WTC11 (cell line): ENCODE data around the gene CLEC2L. TPM values are rescaled to one million over a fixed set of nuclear protein-coding genes. Genes with fewer than 3 reads are reported as not detected.

Experiments used
- ATAC-seq: fragments of 200-7000 bp; cut with Tn5 transposase; 2 replicates; pipeline ENCODE4 v1.10.0; 2021; ENCODE audit warnings: mild to moderate bottlenecking, moderate library complexity
- CTCF ChIA-PET: fragments of 300-600 bp; sonication (Branson Sonifier 250); formaldehyde crosslinking; loops from one replicate; lab custom pipeline; 2021; ENCODE audit warnings: antibody characterized with exemption; lab: Charles Lee
- POLR2A ChIA-PET: fragments of 350-600 bp; sonication (Branson Sonifier 250); formaldehyde crosslinking; loops from one replicate; lab custom pipeline; 2021; ENCODE audit warnings: antibody characterized with exemption; lab: Charles Lee
- DNase-seq: peaks from one replicate; pipeline ENCODE4 v3.0.0; 2021; ENCODE audit warnings: low spot score
- H3K27ac Mint-ChIP-seq: 2 replicates; pipeline ENCODE4 v1.8.0; 2021; ENCODE audit warnings: mixed read lengths
- H3K27me3 Mint-ChIP-seq: 2 replicates; pipeline ENCODE4 v1.8.0; 2021; ENCODE audit warnings: low read depth, mild to moderate bottlenecking, moderate library complexity, mixed read lengths
- H3K36me3 Mint-ChIP-seq: 2 replicates; pipeline ENCODE4 v1.8.0; 2021; ENCODE audit warnings: mixed read lengths
- H3K4me1 Mint-ChIP-seq: 2 replicates; pipeline ENCODE4 v1.8.0; 2022; ENCODE audit warnings: mixed read lengths
- H3K4me3 Mint-ChIP-seq: 2 replicates; pipeline ENCODE4 v1.8.0; 2021; ENCODE audit warnings: mild to moderate bottlenecking, moderate library complexity, mixed read lengths
- H3K9me3 Mint-ChIP-seq: 2 replicates; pipeline ENCODE4 v1.8.0; 2021; ENCODE audit warnings: mixed read lengths
- ETV6 ChIP-seq: sonication (generic); formaldehyde crosslinking; IDR thresholded peaks from 2 replicates; pipeline ENCODE4 v1.8.1; 2022; ENCODE audit warnings: mild to moderate bottlenecking, missing genetic modification reagents
- MYBL2 ChIP-seq: sonication (generic); formaldehyde crosslinking; IDR thresholded peaks from 2 replicates; pipeline ENCODE4 v1.8.1; 2023; ENCODE audit warnings: mild to moderate bottlenecking, moderate library complexity, missing genetic modification reagents
- PRRX2 ChIP-seq: fragments of 250-450 bp; sonication (Bioruptor Pico); IDR thresholded peaks from 2 replicates; pipeline ENCODE4 v1.8.0; 2021; ENCODE audit warnings: mild to moderate bottlenecking
- ZBTB21 ChIP-seq: sonication (generic); formaldehyde crosslinking; IDR thresholded peaks from 2 replicates; pipeline ENCODE4 v1.8.1; 2023; ENCODE audit warnings: mild to moderate bottlenecking, missing genetic modification reagents, borderline replicate concordance
- ZNF671 ChIP-seq: fragments of 250-450 bp; sonication (Bioruptor Pico); IDR thresholded peaks from 2 replicates; pipeline ENCODE4 v1.8.0; 2021; ENCODE audit warnings: mild to moderate bottlenecking
- total RNA-seq: library from RNA; stranded (reverse); gene quantifications from 3 replicates; pipeline ENCODE4 v1.2.3, GENCODE V29; 2021
- TF ChIP-seq, protein P1 (sequence below): sonication (generic); formaldehyde crosslinking; IDR thresholded peaks from 2 replicates; pipeline ENCODE4 v1.8.1; 2023; ENCODE audit warnings: mild to moderate bottlenecking, missing genetic modification reagents, borderline replicate concordance
- TF ChIP-seq, protein P2 (sequence below): sonication (generic); formaldehyde crosslinking; IDR thresholded peaks from 2 replicates; pipeline ENCODE4 v1.8.1; 2023; ENCODE audit warnings: mild to moderate bottlenecking, missing genetic modification reagents, moderate library complexity
- TF ChIP-seq, protein P3 (sequence below): fragments of 250-450 bp; sonication (Bioruptor Pico); IDR thresholded peaks from 2 replicates; pipeline ENCODE4 v1.8.0; 2021; ENCODE audit warnings: mild to moderate bottlenecking
- TF ChIP-seq, protein P4 (sequence below): sonication (generic); formaldehyde crosslinking; IDR thresholded peaks from 2 replicates; pipeline ENCODE4 v1.8.0; 2022; ENCODE audit warnings: missing genetic modification reagents
- TF ChIP-seq, protein P5 (sequence below): fragments of 250-450 bp; sonication (Bioruptor Pico); IDR thresholded peaks from 2 replicates; pipeline ENCODE4 v1.9.0; 2021; ENCODE audit warnings: mild to moderate bottlenecking, borderline replicate concordance

CLEC2L gene
- total RNA-seq, 1 experiment from 2014 or later, result 0.13 TPM

DNA sequence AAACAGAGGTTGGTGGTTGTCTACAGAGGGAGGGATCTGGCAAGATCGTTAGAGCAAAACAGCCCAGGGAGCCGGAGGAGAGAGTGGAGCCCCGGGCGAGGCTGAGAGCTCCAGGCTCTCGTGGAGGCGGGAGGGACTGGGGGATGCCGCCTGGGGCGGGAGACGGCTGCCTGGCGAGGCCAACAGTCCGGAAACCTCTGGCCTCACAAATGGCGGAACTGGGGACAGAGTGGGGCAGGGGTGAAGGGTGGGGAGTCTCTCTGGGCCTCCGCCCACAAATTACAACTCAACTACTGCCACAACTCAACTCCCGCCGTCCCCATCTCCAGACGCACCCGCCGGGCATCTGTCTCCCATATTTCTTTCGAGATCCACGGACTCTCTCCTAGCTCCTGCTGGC, 47.7 kb downstream of the CLEC2L start:
- ChIA-PET CTCF (interaction anchor here (0.7 to 2.7 kb wide), 4 partner anchors 18 to 137 kb away, joined by 5 to 14 read pairs (median 5); no protein-coding TSS in a partner anchor), POLR2A (no interaction called here)
- DNase-seq (no peak), ATAC-seq (0 out of 2 replicates have a peak, but pooled peaks have one; percentile 13)
- peaks cover 18% of the 10 kb centered on the region for H3K4me1 Mint-ChIP-seq
- no peaks in the 10 kb centered on the region for H3K9me3 Mint-ChIP-seq
- no peak for TF ChIP-seq PRRX2
- TF ChIP-seq ETV6 (CRISPR knock-in tag), result no peak
- TF ChIP-seq, protein P1, sequence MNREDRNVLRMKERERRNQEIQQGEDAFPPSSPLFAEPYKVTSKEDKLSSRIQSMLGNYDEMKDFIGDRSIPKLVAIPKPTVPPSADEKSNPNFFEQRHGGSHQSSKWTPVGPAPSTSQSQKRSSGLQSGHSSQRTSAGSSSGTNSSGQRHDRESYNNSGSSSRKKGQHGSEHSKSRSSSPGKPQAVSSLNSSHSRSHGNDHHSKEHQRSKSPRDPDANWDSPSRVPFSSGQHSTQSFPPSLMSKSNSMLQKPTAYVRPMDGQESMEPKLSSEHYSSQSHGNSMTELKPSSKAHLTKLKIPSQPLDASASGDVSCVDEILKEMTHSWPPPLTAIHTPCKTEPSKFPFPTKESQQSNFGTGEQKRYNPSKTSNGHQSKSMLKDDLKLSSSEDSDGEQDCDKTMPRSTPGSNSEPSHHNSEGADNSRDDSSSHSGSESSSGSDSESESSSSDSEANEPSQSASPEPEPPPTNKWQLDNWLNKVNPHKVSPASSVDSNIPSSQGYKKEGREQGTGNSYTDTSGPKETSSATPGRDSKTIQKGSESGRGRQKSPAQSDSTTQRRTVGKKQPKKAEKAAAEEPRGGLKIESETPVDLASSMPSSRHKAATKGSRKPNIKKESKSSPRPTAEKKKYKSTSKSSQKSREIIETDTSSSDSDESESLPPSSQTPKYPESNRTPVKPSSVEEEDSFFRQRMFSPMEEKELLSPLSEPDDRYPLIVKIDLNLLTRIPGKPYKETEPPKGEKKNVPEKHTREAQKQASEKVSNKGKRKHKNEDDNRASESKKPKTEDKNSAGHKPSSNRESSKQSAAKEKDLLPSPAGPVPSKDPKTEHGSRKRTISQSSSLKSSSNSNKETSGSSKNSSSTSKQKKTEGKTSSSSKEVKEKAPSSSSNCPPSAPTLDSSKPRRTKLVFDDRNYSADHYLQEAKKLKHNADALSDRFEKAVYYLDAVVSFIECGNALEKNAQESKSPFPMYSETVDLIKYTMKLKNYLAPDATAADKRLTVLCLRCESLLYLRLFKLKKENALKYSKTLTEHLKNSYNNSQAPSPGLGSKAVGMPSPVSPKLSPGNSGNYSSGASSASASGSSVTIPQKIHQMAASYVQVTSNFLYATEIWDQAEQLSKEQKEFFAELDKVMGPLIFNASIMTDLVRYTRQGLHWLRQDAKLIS (CRISPR knock-in tag), result no peak
- TF ChIP-seq ZNF671 (CRISPR knock-in tag), result no peak
- TF ChIP-seq, protein P2, sequence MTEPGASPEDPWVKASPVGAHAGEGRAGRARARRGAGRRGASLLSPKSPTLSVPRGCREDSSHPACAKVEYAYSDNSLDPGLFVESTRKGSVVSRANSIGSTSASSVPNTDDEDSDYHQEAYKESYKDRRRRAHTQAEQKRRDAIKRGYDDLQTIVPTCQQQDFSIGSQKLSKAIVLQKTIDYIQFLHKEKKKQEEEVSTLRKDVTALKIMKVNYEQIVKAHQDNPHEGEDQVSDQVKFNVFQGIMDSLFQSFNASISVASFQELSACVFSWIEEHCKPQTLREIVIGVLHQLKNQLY (CRISPR knock-in tag), result no peak
- no peak for TF ChIP-seq ZBTB21 (CRISPR knock-in tag)
- H3K36me3 Mint-ChIP-seq, result no peaks in the 10 kb centered on the region
- peak overlapping the region; percentile 74; the same call in 1 of the 2 replicates for H3K27ac Mint-ChIP-seq
- no peak overlapping the region for H3K4me3 Mint-ChIP-seq
- H3K27me3 Mint-ChIP-seq, result no peaks in the 10 kb centered on the region

DNA sequence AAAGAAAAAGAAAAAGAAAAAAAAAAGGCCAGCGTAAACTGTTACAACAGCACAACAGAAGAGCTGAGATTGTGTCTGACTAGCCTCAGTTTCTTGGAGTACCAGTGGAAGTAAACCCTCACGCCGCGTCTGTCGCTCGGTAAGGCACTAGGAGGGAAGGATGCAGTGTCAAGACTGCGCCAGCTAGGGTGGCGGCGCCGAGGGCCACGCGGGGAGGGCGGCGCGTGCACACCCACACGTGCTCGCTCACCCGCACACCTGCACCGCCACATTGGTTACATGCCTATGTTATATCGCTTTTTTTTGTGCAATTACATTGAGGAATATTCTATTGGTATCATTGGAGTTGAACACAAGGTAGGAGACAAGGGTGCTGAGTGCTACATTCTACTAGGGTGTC, 48.2 kb downstream of the CLEC2L start:
- H3K9me3 Mint-ChIP-seq, result no peaks in the 10 kb centered on the region
- no peaks in the 10 kb centered on the region for H3K27me3 Mint-ChIP-seq
- H3K4me1 Mint-ChIP-seq, result peaks cover 13% of the 10 kb centered on the region
- ATAC-seq, result no peak
- H3K36me3 Mint-ChIP-seq, result no peaks in the 10 kb centered on the region
- no peak overlapping the region for H3K4me3 Mint-ChIP-seq
- TF ChIP-seq MYBL2 (CRISPR knock-in tag), result no peak
- TF ChIP-seq, protein P3, sequence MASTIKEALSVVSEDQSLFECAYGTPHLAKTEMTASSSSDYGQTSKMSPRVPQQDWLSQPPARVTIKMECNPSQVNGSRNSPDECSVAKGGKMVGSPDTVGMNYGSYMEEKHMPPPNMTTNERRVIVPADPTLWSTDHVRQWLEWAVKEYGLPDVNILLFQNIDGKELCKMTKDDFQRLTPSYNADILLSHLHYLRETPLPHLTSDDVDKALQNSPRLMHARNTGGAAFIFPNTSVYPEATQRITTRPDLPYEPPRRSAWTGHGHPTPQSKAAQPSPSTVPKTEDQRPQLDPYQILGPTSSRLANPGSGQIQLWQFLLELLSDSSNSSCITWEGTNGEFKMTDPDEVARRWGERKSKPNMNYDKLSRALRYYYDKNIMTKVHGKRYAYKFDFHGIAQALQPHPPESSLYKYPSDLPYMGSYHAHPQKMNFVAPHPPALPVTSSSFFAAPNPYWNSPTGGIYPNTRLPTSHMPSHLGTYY (CRISPR knock-in tag), result no peak
- TF ChIP-seq, protein P4, sequence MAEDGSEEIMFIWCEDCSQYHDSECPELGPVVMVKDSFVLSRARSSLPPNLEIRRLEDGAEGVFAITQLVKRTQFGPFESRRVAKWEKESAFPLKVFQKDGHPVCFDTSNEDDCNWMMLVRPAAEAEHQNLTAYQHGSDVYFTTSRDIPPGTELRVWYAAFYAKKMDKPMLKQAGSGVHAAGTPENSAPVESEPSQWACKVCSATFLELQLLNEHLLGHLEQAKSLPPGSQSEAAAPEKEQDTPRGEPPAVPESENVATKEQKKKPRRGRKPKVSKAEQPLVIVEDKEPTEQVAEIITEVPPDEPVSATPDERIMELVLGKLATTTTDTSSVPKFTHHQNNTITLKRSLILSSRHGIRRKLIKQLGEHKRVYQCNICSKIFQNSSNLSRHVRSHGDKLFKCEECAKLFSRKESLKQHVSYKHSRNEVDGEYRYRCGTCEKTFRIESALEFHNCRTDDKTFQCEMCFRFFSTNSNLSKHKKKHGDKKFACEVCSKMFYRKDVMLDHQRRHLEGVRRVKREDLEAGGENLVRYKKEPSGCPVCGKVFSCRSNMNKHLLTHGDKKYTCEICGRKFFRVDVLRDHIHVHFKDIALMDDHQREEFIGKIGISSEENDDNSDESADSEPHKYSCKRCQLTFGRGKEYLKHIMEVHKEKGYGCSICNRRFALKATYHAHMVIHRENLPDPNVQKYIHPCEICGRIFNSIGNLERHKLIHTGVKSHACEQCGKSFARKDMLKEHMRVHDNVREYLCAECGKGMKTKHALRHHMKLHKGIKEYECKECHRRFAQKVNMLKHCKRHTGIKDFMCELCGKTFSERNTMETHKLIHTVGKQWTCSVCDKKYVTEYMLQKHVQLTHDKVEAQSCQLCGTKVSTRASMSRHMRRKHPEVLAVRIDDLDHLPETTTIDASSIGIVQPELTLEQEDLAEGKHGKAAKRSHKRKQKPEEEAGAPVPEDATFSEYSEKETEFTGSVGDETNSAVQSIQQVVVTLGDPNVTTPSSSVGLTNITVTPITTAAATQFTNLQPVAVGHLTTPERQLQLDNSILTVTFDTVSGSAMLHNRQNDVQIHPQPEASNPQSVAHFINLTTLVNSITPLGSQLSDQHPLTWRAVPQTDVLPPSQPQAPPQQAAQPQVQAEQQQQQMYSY, result no peak
- TF ChIP-seq, protein P5, sequence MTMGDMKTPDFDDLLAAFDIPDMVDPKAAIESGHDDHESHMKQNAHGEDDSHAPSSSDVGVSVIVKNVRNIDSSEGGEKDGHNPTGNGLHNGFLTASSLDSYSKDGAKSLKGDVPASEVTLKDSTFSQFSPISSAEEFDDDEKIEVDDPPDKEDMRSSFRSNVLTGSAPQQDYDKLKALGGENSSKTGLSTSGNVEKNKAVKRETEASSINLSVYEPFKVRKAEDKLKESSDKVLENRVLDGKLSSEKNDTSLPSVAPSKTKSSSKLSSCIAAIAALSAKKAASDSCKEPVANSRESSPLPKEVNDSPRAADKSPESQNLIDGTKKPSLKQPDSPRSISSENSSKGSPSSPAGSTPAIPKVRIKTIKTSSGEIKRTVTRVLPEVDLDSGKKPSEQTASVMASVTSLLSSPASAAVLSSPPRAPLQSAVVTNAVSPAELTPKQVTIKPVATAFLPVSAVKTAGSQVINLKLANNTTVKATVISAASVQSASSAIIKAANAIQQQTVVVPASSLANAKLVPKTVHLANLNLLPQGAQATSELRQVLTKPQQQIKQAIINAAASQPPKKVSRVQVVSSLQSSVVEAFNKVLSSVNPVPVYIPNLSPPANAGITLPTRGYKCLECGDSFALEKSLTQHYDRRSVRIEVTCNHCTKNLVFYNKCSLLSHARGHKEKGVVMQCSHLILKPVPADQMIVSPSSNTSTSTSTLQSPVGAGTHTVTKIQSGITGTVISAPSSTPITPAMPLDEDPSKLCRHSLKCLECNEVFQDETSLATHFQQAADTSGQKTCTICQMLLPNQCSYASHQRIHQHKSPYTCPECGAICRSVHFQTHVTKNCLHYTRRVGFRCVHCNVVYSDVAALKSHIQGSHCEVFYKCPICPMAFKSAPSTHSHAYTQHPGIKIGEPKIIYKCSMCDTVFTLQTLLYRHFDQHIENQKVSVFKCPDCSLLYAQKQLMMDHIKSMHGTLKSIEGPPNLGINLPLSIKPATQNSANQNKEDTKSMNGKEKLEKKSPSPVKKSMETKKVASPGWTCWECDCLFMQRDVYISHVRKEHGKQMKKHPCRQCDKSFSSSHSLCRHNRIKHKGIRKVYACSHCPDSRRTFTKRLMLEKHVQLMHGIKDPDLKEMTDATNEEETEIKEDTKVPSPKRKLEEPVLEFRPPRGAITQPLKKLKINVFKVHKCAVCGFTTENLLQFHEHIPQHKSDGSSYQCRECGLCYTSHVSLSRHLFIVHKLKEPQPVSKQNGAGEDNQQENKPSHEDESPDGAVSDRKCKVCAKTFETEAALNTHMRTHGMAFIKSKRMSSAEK (CRISPR knock-in tag), result no peak
- TF ChIP-seq, all 79 proteins: peak for 0
- no peak overlapping the region for H3K27ac Mint-ChIP-seq
- ChIA-PET CTCF (interaction anchor here (0.7 to 2.7 kb wide), 3 partner anchors 17 to 137 kb away, joined by 5 to 14 read pairs (median 5); no protein-coding TSS in a partner anchor), POLR2A (no interaction called here)
- DNase-seq, result no peak
